PFSK-1 (cell line): ENCODE measurements around the gene NOXA1.

ENCODE experiments used
- FOXP2 ChIP-seq: optimal IDR thresholded peaks from 2 replicates; pipeline ENCODE3; 2011; ENCODE audit warnings: borderline replicate concordance, control low read depth, inconsistent platforms; ENCODE audit not compliant: insufficient read depth; ENCODE audit errors: extremely low read length, extremely low read depth
- POLR2AphosphoS5 ChIP-seq: IDR thresholded peaks from 2 replicates; pipeline ENCODE4 v1.6.1; 2012; ENCODE audit warnings: low read depth, mild to moderate bottlenecking, control low read depth, low read length, moderate library complexity
- REST ChIP-seq, 2 experiments: IDR thresholded peaks; 2 replicates each; pipeline versions ENCODE4 v1.6.1 to v1.8.0; 2011 to 2012; ENCODE audit warnings: low read depth in 2 of 2, low read length in 2 of 2, control low read depth in 1 of 2, inconsistent platforms in 1 of 2, mild to moderate bottlenecking in 1 of 2, moderate library complexity in 1 of 2; ENCODE audit not compliant: insufficient read depth in 1 of 2
- SIN3A ChIP-seq: IDR thresholded peaks from 2 replicates; pipeline ENCODE4 v1.6.1; 2012; ENCODE audit warnings: mild to moderate bottlenecking, low read length, moderate library complexity, borderline replicate concordance; ENCODE audit not compliant: insufficient read depth
- TAF1 ChIP-seq: IDR thresholded peaks from 2 replicates; pipeline ENCODE4 v1.6.1; 2012; ENCODE audit warnings: low read length, control low read depth, borderline replicate concordance; ENCODE audit not compliant: insufficient read depth

Gene NOXA1

GRCh38 chr9:137395666-137396010, 27.6 kb upstream of the NOXA1 start:
- TF ChIP-seq POLR2AphosphoS5 (no peak), TAF1 (no peak), FOXP2 (no peak), REST (IDR thresholded peaks at IDR 0.05; ENCODE audit: insufficient read depth in 1 of 2, low read depth in 2 of 2, low read length in 2 of 2) (no peak), SIN3A (no peak)

- no peak for TF ChIP-seq FOXP2
- no peak for TF ChIP-seq POLR2AphosphoS5
- no peak for TF ChIP-seq REST (IDR thresholded peaks at IDR 0.05; ENCODE audit: insufficient read depth in 1 of 2, low read depth in 2 of 2, low read length in 2 of 2)
- no peak for TF ChIP-seq SIN3A
- no peak for TF ChIP-seq TAF1
These were observed 27.0 kb upstream of the NOXA1 start for GRCh38 chr9:137396227-137396626.

DNA sequence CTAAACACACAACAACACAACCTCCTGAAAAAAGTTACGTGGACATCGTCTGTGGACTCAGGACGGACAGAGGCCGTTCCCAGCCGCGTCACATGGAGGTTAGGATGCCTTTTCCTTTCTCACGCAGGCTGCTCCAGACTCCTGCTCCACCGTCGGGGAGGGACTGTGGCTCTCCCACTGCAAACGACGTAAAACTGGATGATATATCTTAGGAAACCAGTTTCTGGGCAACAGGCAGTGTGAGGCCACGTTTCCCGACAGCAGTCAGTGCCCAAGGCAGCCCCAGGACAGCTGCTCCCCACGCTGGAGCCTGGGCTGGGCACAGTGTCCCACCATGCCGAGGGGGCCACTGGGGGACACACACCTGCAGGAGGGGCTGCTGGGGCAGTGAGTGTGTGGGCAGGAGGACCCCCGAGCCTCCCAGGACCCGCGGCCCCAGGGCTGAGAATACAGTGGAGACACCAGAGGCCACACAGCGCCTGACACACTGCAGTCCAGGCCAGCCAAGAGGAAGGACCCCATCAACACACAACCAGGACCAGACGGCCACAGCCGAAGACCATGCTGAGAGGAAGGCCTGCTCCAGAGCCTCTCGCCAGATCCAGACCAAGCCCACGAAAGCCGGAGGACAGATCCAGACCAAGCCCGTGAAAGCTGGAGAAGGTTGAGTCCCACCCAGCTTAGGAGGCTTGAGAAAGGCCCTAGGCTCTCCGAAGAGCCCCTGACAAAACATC, 26.4 kb upstream of the NOXA1 start:
- TF ChIP-seq POLR2AphosphoS5 (no peak), TAF1 (no peak), SIN3A (no peak), REST (IDR thresholded peaks at IDR 0.05; ENCODE audit: insufficient read depth in 1 of 2, low read depth in 2 of 2, low read length in 2 of 2) (no peak), FOXP2 (no peak)

- TF ChIP-seq POLR2AphosphoS5, result no peak
- TF ChIP-seq SIN3A, result no peak
- TF ChIP-seq REST (IDR thresholded peaks at IDR 0.05; ENCODE audit: insufficient read depth in 1 of 2, low read depth in 2 of 2, low read length in 2 of 2), result no peak
- TF ChIP-seq FOXP2, result no peak
- no peak for TF ChIP-seq TAF1
These were observed 25.3 kb upstream of the NOXA1 start for GRCh38 chr9:137397675-137398423.
